ENCODE results near the gene F12. TPM values are rescaled to one million over a fixed set of nuclear protein-coding genes. Genes with fewer than 3 reads are reported as not detected.

F12 gene
- total and polyA plus RNA-seq, 2 donors (not counting 1 experiment from before 2014, with no cell fraction given), result 0.10 to 0.50 TPM

DNA sequence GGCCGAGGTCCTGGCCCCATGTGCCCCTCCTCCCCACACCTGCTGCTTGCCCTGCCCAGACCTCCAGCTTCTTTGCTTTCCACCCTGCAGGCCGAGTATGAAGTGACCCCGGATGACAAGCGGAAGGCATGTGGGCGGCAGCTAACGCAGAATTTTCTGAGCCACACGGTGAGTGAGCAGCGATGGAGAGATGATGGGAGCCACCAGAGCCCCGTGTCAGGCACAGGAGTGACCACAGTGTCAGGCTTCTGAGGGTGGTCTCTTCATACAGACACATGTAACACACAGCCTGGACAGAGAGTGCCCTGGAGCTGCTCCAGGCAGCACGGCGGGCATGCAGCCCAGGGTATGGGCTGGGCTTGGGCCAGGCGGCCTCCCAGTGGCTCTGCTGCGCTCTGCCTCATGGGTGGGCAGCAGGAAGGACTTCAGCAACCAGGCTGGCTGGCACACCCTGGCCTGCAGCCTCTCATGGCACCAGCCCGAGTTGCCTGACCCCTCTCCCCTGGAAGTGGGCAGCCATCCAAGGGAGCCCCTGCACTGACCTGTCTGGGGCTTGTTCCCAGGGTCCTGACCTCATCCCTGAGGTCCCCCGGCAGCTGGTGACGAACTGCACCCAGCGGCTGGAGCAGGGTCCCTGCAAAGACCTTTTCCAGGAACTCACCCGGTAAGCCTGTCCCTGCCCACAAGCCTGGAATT lies 22.9 kb upstream of the F12 start:
- TF ChIP-seq, protein P1, sequence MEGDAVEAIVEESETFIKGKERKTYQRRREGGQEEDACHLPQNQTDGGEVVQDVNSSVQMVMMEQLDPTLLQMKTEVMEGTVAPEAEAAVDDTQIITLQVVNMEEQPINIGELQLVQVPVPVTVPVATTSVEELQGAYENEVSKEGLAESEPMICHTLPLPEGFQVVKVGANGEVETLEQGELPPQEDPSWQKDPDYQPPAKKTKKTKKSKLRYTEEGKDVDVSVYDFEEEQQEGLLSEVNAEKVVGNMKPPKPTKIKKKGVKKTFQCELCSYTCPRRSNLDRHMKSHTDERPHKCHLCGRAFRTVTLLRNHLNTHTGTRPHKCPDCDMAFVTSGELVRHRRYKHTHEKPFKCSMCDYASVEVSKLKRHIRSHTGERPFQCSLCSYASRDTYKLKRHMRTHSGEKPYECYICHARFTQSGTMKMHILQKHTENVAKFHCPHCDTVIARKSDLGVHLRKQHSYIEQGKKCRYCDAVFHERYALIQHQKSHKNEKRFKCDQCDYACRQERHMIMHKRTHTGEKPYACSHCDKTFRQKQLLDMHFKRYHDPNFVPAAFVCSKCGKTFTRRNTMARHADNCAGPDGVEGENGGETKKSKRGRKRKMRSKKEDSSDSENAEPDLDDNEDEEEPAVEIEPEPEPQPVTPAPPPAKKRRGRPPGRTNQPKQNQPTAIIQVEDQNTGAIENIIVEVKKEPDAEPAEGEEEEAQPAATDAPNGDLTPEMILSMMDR (conservative IDR thresholded peaks at IDR 0.05 in 1 of 2, IDR thresholded peaks at IDR 0.05 in 1 of 2; ENCODE audit: low read depth in 1 of 2, low read length in 2 of 2), result no peak
- no peak for TF ChIP-seq EZH2 (IDR thresholded peaks at IDR 0.05; ENCODE audit: low read length, missing control alignments)
- Histone ChIP-seq H3K4me2 (ENCODE audit: extremely low read depth, insufficient read depth, low read length) (no peak overlapping the region), H3K4me3 (replicated peaks in 1 of 4; ENCODE audit: control extremely low read depth in 1 of 4, insufficient read depth in 1 of 4, low read depth in 3 of 4, low read length in 4 of 4) (no peak overlapping the region), H3K9me3 (ENCODE audit: control insufficient read depth, insufficient read depth, low read depth, low read length) (no peaks in the 10 kb centered on the region), H3K4me1 (ENCODE audit: control insufficient read depth, extremely low read depth, insufficient read depth, low read length) (peaks cover 6% of the 10 kb centered on the region), H3K36me3 (ENCODE audit: control insufficient read depth, insufficient read depth, low read length) (peaks cover 30% of the 10 kb centered on the region), H3K27me3 (ENCODE audit: control insufficient read depth, insufficient read depth, low read length) (no peaks in the 10 kb centered on the region), H4K20me1 (ENCODE audit: control insufficient read depth, extremely low read depth, insufficient read depth, low read length) (no peaks in the 10 kb centered on the region), H3K27ac (ENCODE audit: insufficient read depth, low read length) (no peak overlapping the region), H3K79me2 (ENCODE audit: control insufficient read depth, insufficient read depth, low read length) (peaks cover 15% of the 10 kb centered on the region), H3K9ac (ENCODE audit: insufficient read depth, low read length) (no peak overlapping the region), H2AFZ (ENCODE audit: low read length) (no peak overlapping the region)
- no peak for DNase-seq (ENCODE audit: low read depth in 2 of 2)

- no peak overlapping the region for H3K4me2 ChIP-seq (ENCODE audit: extremely low read depth, insufficient read depth, low read length)
- peaks cover 30% of the 10 kb centered on the region for H3K36me3 ChIP-seq (ENCODE audit: control insufficient read depth, insufficient read depth, low read length)
- H3K9ac ChIP-seq (ENCODE audit: insufficient read depth, low read length), result no peak overlapping the region
- TF ChIP-seq, protein P1 (conservative IDR thresholded peaks at IDR 0.05 in 1 of 2, IDR thresholded peaks at IDR 0.05 in 1 of 2; ENCODE audit: low read depth in 1 of 2, low read length in 2 of 2), result no peak
- TF ChIP-seq EZH2 (IDR thresholded peaks at IDR 0.05; ENCODE audit: low read length, missing control alignments), result no peak
- no peak overlapping the region for H3K4me3 ChIP-seq (replicated peaks in 1 of 4; ENCODE audit: control extremely low read depth in 1 of 4, insufficient read depth in 1 of 4, low read depth in 3 of 4, low read length in 4 of 4)
- no peak overlapping the region for H2AFZ ChIP-seq (ENCODE audit: low read length)
- no peaks in the 10 kb centered on the region for H3K27me3 ChIP-seq (ENCODE audit: control insufficient read depth, insufficient read depth, low read length)
- H3K4me1 ChIP-seq (ENCODE audit: control insufficient read depth, extremely low read depth, insufficient read depth, low read length), result peaks cover 8% of the 10 kb centered on the region
- no peaks in the 10 kb centered on the region for H3K9me3 ChIP-seq (ENCODE audit: control insufficient read depth, insufficient read depth, low read depth, low read length)
- no peak overlapping the region for H3K27ac ChIP-seq (ENCODE audit: insufficient read depth, low read length)
- no peak for DNase-seq (ENCODE audit: low read depth in 2 of 2)
- peaks cover 21% of the 10 kb centered on the region for H3K79me2 ChIP-seq (ENCODE audit: control insufficient read depth, insufficient read depth, low read length)
- H4K20me1 ChIP-seq (ENCODE audit: control insufficient read depth, extremely low read depth, insufficient read depth, low read length), result no peaks in the 10 kb centered on the region
Measured at GRCh38 chr5:177431317-177432142, 22.2 kb upstream of the F12 start.

- H3K27ac ChIP-seq (ENCODE audit: insufficient read depth, low read length), result no peak overlapping the region
- no peak overlapping the region for H3K4me3 ChIP-seq (replicated peaks in 1 of 4; ENCODE audit: control extremely low read depth in 1 of 4, insufficient read depth in 1 of 4, low read depth in 3 of 4, low read length in 4 of 4)
- no peaks in the 10 kb centered on the region for H4K20me1 ChIP-seq (ENCODE audit: control insufficient read depth, extremely low read depth, insufficient read depth, low read length)
- H3K4me1 ChIP-seq (ENCODE audit: control insufficient read depth, extremely low read depth, insufficient read depth, low read length), result peaks cover 8% of the 10 kb centered on the region
- no peak overlapping the region for H2AFZ ChIP-seq (ENCODE audit: low read length)
- no peak for TF ChIP-seq EZH2 (IDR thresholded peaks at IDR 0.05; ENCODE audit: low read length, missing control alignments)
- TF ChIP-seq, protein P1 (conservative IDR thresholded peaks at IDR 0.05 in 1 of 2, IDR thresholded peaks at IDR 0.05 in 1 of 2; ENCODE audit: low read depth in 1 of 2, low read length in 2 of 2), result no peak
- no peaks in the 10 kb centered on the region for H3K27me3 ChIP-seq (ENCODE audit: control insufficient read depth, insufficient read depth, low read length)
- no peaks in the 10 kb centered on the region for H3K9me3 ChIP-seq (ENCODE audit: control insufficient read depth, insufficient read depth, low read depth, low read length)
- no peak for DNase-seq (ENCODE audit: low read depth in 2 of 2)
- H3K36me3 ChIP-seq (ENCODE audit: control insufficient read depth, insufficient read depth, low read length), result peaks cover 30% of the 10 kb centered on the region
- no peak overlapping the region for H3K4me2 ChIP-seq (ENCODE audit: extremely low read depth, insufficient read depth, low read length)
- H3K9ac ChIP-seq (ENCODE audit: insufficient read depth, low read length), result no peak overlapping the region
- H3K79me2 ChIP-seq (ENCODE audit: control insufficient read depth, insufficient read depth, low read length), result peaks cover 21% of the 10 kb centered on the region
Measured at GRCh38 chr5:177430972-177431316, 21.6 kb upstream of the F12 start.

Measured in fibroblast of lung (primary cell).